Amniotic stem cell (primary cell): ENCODE data around the gene KLKB1.
"Not testable (repeated sequence)": the region's sequence is repeated elsewhere in the genome, so short reads cannot be mapped to it uniquely, and the experiment has no call there.

Experiments
- DNase-seq: peaks from one replicate; lab custom pipeline; 2025; lab: John Stamatoyannopoulos, UW

The KLKB1 gene

DNA sequence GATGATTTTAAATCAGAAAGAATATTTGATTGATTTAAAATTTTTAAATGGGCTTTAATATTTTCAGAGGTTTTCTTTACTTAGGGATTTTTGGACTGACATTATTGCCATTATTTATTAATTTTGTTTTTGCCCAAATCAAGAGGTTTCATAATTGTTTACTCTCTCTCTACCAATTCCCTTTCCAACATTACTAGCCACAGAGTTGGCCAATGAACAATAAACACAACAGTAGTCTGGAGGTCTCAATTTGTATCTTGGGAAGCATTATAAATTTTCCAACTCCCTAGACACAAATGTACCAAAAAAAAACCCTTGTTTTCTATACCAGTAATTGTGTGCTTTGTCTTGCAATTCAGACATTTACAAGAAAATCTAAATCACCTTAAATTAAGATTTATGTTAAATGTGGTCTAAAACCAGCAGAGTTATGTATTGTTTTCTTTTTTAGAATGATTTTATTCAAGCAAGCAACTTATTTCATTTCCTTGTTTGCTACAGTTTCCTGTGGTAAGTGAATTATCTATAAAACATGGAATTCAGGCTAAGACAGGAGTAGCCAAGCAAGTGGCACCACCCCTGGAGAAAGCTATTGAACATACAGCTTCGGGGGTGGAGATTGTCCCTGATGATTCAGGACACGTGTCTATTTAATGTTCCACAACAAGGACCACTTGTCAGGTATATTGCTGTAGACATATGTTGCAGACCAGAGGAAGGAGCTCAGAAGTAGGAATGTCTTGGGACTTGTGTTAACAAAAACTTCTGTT lies 622 bp downstream of the KLKB1 start:
- no peak for DNase-seq

DNA sequence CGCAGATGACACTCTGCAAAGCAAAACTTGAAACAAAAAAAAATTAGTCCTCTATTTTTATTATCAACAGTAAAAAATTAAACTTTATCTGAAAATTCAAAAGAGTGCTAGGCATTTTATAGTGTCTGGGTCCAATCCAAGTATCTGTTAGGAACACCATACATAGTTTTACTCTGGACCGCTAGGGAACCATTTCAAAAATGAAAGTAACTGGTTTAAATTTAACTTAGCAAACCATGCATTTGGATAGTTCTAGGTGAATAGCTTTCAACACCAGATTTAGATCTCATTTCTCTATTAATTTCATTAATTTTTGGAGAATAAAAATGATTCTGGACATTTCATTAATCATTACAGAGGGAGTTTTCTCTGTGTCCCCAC lies 1.2 kb downstream of the KLKB1 start:
- DNase-seq = no peak

DNA sequence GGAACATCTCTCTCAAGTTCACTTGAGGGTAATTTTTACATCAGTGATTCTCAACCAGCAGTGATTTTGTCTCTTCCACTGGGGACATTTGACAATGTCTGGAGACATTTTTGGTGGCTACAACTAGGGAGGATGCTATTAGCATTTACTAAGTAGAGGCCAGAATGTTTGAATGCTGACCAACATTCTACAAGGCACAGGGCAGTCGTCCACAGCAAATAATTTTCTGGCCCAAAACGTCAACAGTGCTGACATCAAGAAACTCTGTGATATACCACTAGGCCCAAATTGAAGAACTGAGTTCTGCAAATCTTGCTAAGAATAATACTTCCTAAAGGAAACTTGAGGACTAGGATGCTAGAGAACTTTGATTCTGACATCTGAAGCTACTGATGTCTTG lies 7.1 kb downstream of the KLKB1 start:
- no peak for DNase-seq

DNA sequence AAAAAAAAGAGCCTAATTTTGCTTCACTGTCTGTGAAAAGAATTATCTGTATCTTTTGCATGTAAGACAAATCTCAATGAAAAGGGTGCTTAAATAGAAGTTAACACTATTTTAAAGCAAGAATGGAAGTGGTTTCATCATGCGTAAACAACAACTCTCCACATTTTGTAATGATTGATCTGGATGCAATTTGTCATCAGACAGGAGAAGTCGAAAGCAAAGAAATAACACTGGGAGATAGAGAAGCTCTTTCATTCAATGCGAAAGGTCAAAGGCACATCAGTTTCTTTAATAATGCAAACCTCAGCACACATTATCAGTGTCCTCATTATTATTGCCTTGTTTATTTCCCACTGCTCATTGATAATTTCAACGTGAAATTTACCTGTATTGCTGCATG lies 8.8 kb downstream of the KLKB1 start:
- no peak for DNase-seq

DNA sequence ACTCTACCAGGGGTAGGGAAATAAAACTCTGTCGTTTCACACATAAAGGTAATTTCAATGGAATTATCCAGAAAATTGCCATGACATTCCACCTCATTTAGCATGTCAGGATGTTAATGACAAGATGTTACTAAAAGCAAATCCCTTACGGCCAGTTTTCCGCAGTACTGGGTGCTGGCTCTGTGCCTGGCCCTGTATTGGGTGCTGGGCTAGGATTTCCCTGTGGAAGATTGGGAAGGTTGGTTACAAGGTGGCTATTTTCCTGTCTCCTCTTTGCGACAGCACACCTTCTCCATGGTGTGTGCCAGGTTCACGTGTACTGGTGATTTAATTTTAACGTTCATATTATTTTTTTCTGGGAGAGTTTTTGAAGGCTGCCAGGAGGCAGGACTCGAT lies 13.1 kb downstream of the KLKB1 start:
- no peak for DNase-seq

DNA sequence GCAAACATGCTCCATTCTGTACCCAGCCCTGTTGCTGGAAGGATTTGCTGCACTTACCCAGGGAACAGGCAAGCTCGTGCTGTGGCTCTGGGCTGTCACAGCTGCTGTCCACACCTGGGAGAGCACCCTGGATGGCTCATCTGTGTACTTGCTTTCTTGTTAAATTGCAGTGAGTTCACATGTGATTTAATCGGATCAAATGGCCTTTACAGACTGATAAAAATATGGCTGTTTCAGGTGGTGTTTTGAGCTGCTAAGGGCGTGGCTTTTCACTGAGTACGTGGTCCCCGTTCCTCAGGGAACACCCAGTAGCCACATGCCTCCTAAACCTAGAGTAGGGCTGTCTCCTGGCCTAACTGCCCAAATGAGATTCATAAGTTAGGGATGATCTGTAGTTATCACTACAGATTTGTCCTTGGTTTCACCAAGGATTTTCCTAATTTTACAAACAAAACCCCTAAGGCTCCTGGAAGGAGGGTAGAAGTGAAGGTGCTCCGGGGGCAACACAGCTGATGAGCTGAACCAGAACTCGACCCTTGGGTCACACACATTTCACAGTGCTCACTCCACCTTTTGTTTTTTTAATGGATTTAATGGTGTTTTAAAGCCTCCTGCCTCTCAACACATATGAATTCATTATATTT lies 13.7 kb downstream of the KLKB1 start:
- DNase-seq = no peak

DNA sequence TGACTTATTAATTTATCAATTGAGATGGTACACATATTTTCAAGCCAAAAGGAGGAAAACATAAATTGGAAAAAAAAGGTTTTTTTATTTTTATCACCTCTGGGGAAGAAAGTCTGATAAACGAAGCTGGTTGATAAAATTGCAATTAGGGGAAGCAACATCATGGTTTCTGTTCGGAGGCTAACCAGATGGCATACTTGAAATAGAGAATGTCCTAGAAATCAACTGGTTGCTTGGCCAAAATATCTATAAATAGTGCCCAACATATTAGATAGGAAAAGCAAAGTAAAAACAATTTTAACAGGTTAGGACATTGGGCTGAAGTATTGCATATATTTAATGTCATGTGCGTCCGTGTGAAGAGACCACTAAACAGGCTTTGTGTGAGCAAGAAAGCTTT lies 14.3 kb downstream of the KLKB1 start:
- DNase-seq = no peak

DNA sequence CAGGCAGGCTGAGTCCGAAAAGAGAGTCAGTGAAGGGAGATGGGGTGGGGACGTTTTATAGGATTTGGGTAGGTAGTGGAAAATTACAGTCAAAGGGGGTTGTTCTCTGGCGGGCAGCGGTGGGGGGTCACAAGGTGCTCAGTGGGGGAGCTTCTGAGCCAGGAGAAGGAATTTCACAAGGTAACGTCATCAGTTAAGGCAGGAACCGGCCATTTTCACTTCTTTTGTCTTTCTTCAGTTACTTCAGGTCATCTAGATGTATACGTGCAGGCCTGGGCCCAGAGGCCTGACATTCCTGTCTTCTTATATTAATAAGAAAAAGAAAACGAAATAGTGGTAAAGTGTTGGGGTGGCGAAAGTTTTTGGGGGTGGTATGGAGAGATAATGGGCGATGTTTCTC lies 14.7 kb downstream of the KLKB1 start:
- not testable (repeated sequence) for DNase-seq

DNA sequence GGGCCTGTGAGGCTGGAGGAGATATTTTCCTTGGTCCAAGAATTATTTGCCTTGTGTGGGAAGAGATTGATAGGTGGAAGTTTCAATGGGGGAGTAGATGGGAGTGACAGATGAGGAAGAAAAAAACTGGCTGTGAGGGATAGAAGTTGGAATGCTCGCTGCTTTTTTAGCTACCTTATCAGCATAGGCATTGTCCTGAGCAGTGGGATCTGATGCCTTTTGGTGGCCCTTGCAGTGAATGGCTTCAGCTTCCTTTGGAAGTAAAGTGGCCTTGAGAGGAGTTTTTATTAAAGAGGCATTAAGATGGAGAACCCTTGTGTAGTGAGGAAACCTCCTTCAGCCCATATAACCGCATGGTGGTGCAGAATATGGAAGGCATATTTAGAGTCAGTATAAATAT lies 16.0 kb downstream of the KLKB1 start:
- DNase-seq = no peak

DNA sequence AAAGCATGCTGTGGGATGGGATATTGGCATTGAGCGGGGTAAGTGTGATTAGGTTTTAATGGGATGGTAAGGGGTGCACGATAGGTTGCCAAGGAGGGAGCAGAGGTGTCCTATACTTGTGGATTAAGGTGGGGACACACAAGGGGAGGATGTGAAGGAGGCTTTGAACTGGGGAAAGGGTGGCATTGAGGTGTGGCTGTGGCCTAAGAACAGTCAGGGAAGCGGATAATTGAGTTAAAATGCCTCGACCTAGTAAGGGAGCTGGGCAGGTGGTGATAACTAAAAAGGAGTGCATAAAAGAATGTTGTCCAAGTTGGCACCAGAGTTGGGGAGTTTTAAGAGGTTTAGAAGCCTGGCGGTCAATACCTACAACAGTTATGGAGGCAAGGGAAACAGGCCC lies 17.5 kb downstream of the KLKB1 start:
- no peak for DNase-seq

DNA sequence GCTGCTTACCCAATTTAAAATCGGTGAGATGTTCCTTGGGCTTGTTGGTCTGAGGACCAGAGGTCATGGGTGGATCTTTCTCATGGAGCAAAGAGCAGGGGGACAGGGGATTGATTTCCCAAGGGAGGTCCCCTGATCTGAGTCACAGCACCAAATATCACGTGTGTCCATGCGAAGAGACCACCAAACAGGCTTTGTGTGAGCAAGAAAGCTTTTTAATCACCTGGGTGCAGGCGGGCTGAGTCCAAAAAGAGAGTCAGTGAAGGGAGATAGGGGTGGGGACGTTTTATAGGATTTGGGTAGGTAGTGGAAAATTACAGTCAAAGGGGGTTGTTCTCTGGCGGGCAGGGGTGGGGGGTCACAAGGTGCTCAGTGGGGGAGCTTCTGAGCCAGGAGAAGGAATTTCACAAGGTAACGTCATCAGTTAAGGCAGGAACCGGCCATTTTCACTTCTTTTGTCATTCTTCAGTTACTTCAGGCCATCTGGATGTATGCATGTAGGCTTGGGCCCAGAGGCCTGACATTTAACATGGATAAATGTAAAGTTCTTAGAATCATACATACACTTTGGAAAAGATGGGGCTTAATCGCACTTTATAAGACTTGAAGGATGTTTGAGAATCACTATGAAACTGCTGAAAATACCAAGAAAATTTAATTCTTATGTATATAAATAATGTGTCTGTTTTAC lies 19.9 kb downstream of the KLKB1 start:
- DNase-seq = not testable (repeated sequence)

DNA sequence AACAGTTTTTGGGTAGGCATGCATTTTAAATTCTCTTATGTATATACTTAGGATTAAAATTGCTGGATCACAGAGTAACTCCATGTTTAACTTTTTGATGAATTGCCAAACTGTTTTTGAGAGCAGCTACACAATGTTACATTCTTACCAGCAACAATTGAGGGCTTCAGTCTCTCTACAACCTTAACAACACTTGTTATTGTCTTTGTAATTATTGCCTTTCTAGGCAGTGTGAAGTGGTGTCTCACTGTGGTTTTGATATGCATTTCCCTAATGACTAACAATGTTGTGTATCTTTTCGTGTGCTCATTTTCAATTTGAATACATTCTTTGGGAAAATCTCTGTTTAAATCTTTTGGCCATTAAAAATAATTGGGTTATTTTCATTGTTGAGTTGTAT lies 21.3 kb downstream of the KLKB1 start:
- no peak for DNase-seq

DNA sequence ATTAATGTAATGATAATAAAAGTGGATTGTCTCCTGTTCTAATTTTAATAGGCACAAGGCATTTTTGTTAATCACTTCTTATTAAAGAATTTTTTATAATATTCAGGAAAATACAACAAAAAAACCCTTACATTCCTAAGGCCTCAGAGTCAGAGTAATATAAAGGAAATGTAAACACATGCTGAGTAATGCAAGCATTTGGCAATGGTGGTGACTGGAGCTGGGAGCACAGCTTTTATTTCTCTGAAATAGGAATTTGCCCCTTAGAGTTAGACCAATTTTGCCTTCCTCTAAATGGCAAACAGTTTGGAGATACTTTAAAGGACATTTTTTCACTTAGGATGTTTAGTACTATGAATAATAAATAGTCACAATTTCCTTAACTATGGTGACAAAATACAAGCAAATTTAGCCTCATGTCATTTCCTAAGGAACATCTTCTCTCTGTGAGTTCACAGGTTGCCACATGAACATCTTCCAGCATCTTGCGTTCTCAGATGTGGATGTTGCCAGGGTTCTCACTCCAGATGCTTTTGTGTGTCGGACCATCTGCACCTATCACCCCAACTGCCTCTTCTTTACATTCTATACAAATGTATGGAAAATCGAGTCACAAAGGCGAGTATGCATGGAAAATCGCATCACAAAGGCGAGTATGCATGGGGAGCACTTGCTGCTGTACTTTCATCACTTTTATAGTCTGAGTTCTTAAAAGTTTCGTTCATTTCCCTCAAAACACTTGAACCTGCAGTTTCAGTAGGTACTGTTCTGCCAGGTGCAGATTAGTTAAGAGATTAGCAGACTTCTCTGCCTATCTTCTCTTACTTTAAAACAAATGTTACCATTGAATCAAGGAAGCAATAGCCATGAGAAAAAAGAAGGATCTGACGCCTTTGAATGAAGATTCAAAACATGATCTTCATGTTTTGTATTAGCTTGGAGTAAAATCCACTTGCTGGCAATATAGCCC lies 22.8 kb downstream of the KLKB1 start:
- DNase-seq = peak; percentile 12

DNA sequence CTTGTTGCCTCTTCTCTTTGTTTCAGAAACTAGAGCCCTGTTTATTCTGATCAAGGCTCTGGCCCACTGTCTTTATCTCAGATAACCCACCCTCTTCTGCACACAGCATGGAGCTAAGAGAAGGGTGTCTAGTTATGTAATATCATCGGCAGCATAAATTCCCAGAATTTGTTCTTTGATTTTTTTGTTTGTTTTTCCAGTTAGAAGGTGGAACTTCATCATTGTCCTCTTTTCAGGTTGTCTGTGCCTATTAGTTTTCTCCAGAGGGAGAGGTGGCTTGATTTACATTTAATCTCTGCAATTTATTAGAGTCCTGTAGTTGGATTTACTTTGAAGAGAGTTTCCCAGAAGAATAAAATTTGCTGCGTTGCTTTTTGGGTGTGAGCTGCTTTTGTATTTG lies 23.5 kb downstream of the KLKB1 start:
- DNase-seq = no peak

DNA sequence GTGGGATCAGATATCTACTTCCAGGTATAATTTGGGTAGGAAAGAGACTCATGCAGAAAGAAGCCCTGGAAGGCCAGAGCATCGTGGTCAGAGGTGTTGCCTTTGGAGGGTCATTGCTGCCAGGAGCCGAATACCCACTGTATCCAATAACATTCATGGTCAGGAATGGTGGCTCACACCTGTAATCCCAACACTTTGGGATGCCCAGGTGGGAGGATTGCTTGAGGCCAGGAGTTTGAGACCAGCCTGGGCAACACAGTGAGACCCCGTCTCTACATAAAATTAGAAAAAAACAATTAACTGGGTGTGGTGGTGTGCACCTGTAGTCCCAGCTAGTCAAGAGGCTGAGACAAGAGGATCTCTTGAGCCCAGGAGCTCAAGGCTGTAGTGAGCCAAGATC lies 27.8 kb downstream of the KLKB1 start:
- DNase-seq = no peak

DNA sequence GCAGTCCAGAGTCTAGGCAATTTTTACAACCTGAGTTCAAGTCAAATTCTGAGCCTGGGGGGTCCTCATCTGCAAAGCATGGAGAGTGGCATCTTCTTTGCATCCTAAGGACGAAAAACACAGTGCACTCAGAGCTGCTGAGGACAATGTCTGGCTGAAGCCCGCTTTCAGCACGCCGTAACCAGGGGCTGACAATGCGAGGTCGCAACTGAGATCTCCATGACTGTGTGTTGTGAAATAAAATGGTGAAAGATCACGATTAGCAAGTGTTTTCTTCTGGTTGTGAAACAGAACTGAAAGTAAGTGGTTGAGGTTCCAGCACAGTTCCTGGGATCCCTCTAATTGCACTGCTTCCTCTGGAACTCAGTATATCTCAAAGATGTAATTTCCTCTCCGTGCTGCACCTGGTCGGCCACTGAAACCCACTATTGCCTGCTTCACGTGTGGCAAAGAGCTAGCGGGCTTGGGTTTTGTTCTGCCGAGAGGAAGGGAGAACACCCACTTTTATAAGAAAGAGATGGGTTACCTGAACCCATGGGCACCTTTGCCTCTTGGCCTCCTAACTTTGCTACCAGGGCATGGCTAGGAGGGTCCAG lies 31.0 kb downstream of the KLKB1 start:
- no peak for DNase-seq

DNA sequence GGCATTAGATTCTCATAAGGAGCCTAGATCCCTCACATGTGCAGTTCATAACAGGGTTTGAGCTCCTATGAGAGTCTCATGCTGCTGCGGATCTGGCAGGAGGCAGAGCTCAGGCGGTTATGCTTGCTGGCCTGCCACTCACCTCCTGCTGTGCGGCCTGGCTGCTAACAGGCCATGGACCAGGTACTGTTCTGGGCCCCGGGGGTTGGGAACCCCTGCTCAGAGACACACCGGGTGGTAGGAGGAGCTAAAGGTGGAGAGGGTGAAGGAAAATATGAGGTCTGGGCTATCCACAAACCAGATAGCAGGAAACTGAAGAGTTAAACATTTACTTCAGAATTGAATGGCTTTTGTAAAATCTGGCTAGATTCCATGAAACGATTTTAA lies 32.8 kb downstream of the KLKB1 start:
- no peak for DNase-seq

DNA sequence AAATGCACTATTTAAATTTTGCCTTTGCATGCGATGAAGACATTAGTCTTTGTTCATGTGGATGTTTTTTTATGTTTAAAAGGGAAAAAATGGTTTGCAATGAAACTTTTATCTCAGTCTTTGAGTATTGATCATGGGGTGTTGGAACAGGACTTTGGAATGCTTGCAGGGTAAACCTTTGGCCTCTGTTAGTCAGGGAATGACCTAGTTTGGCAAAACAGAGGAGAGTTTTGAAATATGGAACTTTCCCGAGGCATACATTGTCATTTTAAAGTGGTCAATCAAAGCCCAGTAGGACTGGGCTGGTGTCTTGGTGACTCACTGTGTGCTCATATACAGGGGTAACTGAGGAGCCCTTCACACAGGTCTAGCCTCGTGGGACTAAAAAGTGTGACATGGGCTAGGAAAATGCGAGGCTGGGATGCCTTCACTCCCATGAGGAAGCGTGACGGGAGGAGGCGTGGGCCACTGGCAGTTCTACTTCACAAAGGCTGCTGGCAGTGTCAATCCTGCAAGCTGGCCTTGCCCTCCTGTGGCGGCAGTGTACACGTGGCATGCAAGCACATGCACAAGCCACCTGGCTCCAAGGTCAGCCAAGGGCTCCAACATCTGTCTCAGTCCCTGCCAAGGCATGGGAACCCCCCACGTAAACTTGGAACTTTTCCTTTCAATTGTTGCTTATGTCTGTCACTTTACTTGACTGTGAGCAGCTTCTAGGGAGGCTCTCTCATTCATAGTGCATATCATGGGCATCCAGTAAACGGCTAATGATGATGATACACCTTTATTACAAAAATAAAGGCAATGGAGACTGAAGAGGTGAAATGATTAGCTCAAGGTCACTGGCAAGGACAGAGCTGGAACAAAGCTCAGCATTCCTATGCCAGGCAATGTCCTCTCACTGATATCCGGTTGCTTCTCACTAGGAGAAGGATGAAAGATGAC lies 33.5 kb downstream of the KLKB1 start:
- DNase-seq = no peak

DNA sequence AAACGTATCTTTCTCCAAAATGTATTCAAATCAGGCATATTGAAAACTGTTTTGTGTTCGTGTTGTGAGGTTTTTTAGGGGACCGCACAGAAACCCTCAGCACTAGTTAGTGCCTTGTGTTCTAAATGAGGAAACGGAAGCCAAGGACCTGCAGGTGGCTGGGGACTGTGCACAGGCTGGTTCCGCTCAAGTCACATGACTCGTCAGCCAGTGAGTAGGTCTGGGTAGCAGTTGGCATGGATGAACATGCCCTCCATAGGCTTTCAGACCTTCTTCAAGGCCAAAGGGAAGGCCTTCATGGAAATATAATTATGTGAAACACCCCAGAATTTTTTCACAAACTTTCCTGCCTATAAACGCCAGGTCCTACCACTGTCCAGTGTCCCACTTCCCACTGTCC lies 37.4 kb downstream of the KLKB1 start:
- no peak for DNase-seq

DNA sequence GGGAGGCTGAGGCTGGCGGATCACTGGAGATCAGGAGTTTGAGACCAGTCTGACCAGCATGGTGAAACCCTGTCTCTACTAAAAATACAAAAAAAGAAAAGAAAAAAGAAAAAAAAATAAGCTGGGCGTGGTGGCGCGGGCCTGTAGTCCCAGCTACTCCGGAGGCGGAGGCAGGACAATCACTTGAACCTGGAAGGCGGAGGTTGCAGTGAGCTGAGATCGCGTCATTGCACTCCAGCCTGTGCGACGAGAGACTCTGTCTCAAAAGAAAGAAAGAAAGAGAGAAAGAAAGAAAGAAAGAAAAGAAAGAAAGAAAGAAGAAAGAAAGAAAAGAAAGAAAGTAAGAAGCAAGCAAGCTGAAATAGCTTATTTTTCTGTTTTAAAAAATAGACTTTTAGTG lies 37.9 kb downstream of the KLKB1 start:
- not testable (repeated sequence) for DNase-seq
